H1 (cell line): Measurements from ENCODE around the gene HERC4. TPM values are rescaled to one million over a fixed set of nuclear protein-coding genes. Genes with fewer than 3 reads are reported as not detected.

Source experiments
- CBX5 ChIP-seq: fragments of 300-800, 300-1000 bp; sonication (generic); IDR thresholded peaks from 2 replicates; pipeline ENCODE4 v1.7.1; 2016; ENCODE audit warnings: antibody characterized with exemption, low read length, low read depth
- CREB1 ChIP-seq: IDR thresholded peaks from 2 replicates; pipeline ENCODE4 v1.6.1; 2012; ENCODE audit warnings: inconsistent platforms
- JUND ChIP-seq: IDR thresholded peaks from 2 replicates; pipeline ENCODE4 v1.6.1; 2011; ENCODE audit warnings: mild to moderate bottlenecking, improper control_type of control experiment, low read length
- SIX5 ChIP-seq: IDR thresholded peaks from 2 replicates; pipeline ENCODE4 v1.6.1; 2011; ENCODE audit warnings: mild to moderate bottlenecking, low read depth, low read length
- polyA plus RNA-seq, 7 experiments: library from polyadenylated mRNA; depleted of rRNA in 3 of 7; stranded (reverse) in 5 of 7; unstranded in 2 of 7; fragments of >200 nt in 5 of 7; fragments of 200-250 nt in 2 of 7; gene quantifications; 1 replicate in 5 of 7; 2 replicates in 1 of 7; 4 replicates in 1 of 7; pipeline versions ENCODE4 v1.2.1 to v1.2.3, GENCODE V29; 2011 to 2013; ENCODE audit warnings: missing spikeins in 2 of 7, mixed read lengths in 2 of 7
- total RNA-seq: library from RNA; stranded (reverse); fragmentation: NEBNext Ultra II Directional; extraction: Animal tissue kit (Norgen Biotek cat#: 25700); gene quantifications from 2 replicates; pipeline ENCODE4 v1.2.1, GENCODE V29; 2021

Gene HERC4
- total and polyA plus RNA-seq, 2 of the 8 experiments (the other 6 are each of a cell fraction or from before 2014, with no cell fraction given), result 7.5 to 44.0 TPM

GRCh38 chr10:68067508-68067907 is 7.6 kb downstream of the HERC4 start (continued):
- no peak for TF ChIP-seq SIX5
- TF ChIP-seq CREB1, result no peak
- no peak for TF ChIP-seq CBX5
- TF ChIP-seq JUND, result no peak
